HG02610 (cell line): ENCODE results near the gene HTR1D.

Experiments used
- ATAC-seq: cut with Tn5 transposase; IDR thresholded peaks from one replicate; pipeline ENCODE4 v1.9.1; 2021; ENCODE audit warnings: mild to moderate bottlenecking, moderate library complexity; ENCODE audit not compliant: unreplicated experiment

The HTR1D gene

GRCh38 chr1:23156940-23157339 lies 60.4 kb downstream of the HTR1D start:
- no peak for ATAC-seq

DNA sequence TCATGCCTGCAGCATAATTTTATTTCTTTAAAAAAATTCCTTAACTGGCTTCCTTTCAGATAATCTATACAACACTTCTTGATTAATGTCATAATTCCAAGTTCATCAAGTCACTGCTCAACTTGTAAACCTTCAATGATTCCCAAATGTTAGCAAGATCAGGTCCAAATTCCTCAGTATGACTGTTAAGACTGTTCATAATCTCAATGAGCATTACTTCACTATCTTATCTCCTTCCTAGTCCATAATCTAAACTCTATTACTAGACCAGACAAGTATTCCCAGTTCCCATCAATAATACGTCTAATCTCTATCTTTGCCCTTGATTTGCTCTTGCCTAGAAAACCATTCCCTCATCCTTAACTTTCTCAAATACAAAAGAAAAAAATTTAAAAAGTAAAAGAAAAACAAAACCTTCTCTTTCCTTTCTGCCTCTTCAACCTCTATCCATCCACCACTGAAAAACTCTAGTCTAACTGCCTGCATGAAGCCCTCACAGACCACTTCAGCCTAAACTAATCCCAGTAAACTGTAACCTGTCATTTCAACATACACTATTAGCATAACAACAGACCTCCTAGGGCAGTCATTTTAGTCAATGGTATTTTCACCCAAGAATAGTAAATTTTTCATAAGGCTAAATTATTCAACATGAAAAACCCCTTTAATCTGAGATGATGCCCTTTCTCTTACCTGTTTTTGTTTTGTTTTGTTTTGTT lies 64.2 kb downstream of the HTR1D start:
- ATAC-seq, result no peak

DNA sequence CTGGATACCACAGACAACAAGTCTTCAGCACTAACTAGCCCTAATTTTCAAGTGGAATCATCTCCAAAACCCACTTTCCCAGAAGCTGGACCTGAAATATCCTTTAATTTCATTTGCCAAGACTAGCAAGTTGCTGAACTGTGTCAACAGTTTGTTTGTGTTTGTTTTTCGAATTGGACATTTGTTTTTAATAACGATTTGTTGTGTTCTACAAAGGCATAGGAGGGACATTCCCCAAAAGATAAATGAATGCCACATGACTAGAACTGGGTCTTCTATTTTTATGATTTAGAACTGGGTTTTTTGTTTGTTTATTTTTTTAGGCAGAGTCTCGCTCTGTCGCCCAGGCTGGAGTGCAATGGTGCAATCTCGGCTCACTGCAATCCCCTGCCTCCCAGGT lies 66.6 kb downstream of the HTR1D start:
- ATAC-seq, result no peak

DNA sequence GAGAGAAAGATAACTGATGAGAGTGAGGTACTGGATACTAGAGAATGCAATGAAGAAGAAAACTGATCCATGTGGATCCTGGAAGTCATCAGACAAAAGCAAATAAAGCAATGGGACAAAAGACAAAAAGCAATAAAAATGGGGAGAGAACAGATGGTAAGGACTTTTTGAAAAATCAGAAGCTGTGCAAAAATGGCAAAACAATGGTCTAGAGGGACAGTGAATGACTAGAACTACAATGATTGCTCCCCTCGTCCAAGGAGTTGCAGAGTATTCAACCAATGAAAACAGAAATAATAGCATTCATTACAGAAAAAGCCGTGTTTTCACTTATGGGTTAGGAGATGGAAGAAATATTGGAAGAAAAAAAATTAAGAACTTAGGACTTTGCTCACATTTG lies 67.2 kb downstream of the HTR1D start:
- no peak for ATAC-seq

DNA sequence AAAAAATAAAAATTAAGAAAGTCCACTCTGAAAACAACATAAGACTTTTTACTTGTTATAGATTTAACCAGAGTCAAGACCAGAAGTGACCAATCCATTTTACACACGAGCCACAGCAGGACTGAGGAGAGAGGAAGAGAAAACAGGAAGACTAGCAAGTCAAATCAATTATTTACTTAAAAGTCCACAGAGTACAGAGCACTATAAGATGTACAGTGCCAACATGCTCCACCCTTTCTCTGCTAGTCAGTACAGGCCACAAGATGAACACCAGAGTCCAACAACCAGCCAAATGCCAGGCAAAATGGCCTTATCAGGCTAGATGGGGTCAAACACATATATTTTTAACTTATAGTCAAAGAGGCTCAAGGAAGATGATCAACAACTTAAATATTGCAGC lies 68.2 kb downstream of the HTR1D start:
- no peak for ATAC-seq

DNA sequence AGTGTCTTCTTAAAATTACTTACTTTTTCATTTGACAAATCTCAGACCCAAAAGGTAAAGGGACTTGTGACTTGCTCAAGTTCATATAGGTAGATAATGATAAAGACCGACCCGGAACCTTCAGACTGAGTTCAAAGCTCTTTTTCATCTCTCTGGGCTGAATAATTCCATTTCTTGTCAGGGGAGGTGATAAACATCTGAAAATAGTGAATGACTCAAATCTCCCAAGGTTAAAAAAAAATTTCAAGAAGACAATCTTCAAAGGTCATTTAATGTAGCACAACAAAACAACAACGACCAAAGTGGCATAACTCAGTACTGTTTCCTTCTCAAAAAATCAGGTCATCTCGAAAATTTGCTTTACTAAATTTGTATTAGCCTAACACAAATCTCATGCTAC lies 69.2 kb downstream of the HTR1D start:
- no peak for ATAC-seq
